GM21528 (cell line): ENCODE data around the gene OS9.
"Not testable (repeated sequence)": the region's sequence is repeated elsewhere in the genome, so short reads cannot be mapped to it uniquely, and the experiment has no call there.

Source experiments
- ATAC-seq: cut with Tn5 transposase; IDR thresholded peaks from one replicate; pipeline ENCODE4 v1.9.1; 2021; ENCODE audit warnings: mild to moderate bottlenecking, moderate library complexity; ENCODE audit not compliant: unreplicated experiment, low FRiP score

OS9 gene

GRCh38 chr12:57694459-57695019 is 607 bp downstream of the OS9 start:
- ATAC-seq = no peak

GRCh38 chr12:57695770-57696432 is 2.0 kb downstream of the OS9 start:
- no peak for ATAC-seq

GRCh38 chr12:57697076-57697475 is 3.1 kb downstream of the OS9 start:
- no peak for ATAC-seq

GRCh38 chr12:57698414-57698813 is 4.5 kb downstream of the OS9 start:
- no peak for ATAC-seq

- no peak for ATAC-seq
Observed at GRCh38 chr12:57700317-57700716, 6.4 kb downstream of the OS9 start.

GRCh38 chr12:57707250-57707649 is 13.3 kb downstream of the OS9 start:
- no peak for ATAC-seq

- ATAC-seq = no peak
Observed at GRCh38 chr12:57708296-57708695, 14.4 kb downstream of the OS9 start.

- no peak for ATAC-seq
Observed at GRCh38 chr12:57712701-57713100, 18.8 kb downstream of the OS9 start.

- no peak for ATAC-seq
Observed at GRCh38 chr12:57713209-57713608, 19.3 kb downstream of the OS9 start.

- ATAC-seq = not testable (repeated sequence)
Observed at GRCh38 chr12:57715036-57715748, 21.3 kb downstream of the OS9 start.

- no peak for ATAC-seq
Observed at GRCh38 chr12:57715786-57716185, 21.9 kb downstream of the OS9 start.

- no peak for ATAC-seq
Observed at GRCh38 chr12:57716305-57716704, 22.4 kb downstream of the OS9 start.

GRCh38 chr12:57717131-57717530 is 23.2 kb downstream of the OS9 start:
- ATAC-seq = no peak

GRCh38 chr12:57717846-57718640 is 24.1 kb downstream of the OS9 start:
- ATAC-seq = no peak

GRCh38 chr12:57718641-57719528 is 25.0 kb downstream of the OS9 start:
- no peak for ATAC-seq

GRCh38 chr12:57719777-57720605 is 26.1 kb downstream of the OS9 start:
- ATAC-seq = no peak

GRCh38 chr12:57720606-57721595 is 27.0 kb downstream of the OS9 start:
- no peak for ATAC-seq
